Measurements from ENCODE around the gene MFSD8.
A peak's percentile ranks its signal among the peaks of the same experiment; 100 is the strongest.
"Not testable (repeated sequence)": the region's sequence is repeated elsewhere in the genome, so short reads cannot be mapped to it uniquely, and the experiment has no call there.

Gene MFSD8, protein sequence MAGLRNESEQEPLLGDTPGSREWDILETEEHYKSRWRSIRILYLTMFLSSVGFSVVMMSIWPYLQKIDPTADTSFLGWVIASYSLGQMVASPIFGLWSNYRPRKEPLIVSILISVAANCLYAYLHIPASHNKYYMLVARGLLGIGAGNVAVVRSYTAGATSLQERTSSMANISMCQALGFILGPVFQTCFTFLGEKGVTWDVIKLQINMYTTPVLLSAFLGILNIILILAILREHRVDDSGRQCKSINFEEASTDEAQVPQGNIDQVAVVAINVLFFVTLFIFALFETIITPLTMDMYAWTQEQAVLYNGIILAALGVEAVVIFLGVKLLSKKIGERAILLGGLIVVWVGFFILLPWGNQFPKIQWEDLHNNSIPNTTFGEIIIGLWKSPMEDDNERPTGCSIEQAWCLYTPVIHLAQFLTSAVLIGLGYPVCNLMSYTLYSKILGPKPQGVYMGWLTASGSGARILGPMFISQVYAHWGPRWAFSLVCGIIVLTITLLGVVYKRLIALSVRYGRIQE
- total RNA-seq: 38.1 to 56.7 (median 54.0) reads per million in 4 experiments

DNA sequence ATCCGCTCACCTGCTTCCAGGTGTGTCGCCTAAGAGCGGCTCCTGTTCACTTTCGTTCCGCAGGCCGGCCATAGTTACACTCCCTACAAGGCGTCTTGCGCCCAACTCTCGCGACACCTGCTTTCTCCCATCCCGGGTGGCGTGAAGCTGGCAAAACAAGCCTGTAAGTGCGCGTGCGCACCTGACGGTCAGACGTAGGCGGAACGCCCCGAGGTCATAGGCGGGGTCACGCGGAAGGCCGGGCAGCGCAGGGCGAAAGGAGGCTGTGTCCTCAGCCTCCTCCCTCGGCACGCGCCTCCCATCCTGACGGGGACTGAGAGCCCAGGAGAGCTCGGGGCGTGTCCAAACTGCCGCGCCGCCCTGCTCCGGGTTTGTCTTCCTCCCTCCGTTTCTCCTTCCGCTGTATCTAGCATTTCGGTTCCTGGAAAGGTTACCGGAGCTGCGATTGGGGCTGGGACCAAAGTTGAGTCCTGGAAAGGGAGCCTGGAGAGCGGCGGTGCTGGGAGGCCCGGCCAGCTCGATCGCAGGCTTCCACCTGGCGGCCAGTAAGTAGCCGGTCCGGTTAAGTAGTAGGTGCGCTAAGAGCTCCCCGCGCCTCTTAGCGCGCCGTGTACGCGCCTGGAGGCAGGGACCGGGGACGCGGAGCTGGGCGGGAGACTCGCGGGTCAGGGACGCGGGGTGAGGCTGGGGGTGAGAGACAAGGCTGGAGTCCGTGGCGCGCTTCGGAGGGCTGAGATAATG is at the start of gene MFSD8, which contains the start of gene ABHD18:
Gene MFSD8, minus strand, starts transcription at position 112 of the 741 bp plus-strand sequence. Its CDS starts 40 bp downstream, at position 72.
Gene ABHD18, plus strand, starts transcription at position 345 of the 741 bp plus-strand sequence. CDS start 17,550 bp downstream, outside the sequence.
- peak; percentile 99 for DNase-seq

DNA sequence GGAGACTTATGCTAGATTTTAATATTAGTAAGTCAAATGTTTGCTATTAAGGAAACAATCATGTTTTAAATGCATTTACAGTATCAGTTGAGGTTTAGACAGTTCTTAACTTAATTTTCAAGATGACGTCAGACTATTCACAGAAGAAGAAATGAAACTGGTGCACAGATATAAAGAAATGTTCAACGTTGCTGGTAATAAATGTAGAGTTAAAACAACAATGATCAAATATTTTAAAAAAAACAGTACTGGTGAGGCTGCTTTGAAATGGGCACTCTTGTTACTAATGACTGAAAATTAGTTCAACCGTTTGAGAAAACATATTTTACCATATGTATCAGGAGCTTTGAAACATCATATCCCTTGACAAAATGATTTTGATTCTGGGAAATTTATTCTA is 44.5 kb upstream of the MFSD8 start:
- DNase-seq: no peak

DNA sequence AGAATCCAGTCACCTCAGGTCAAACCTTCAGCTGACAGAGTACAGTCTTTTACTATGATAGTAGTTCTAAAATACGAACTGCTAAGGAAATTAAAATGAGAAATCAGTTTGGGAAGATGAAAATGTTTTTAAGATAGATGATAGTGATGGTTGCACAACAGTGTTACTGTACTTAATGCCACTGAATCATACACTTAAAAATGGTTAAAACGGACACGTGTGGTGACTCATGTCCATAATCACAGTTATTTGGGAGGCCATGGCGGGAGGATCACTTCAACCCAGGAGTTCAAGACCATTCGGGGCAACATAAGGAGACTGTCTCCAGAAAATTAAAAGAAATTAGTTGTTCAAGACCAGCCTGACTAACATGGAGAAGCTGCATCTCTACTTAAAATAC is 41.6 kb upstream of the MFSD8 start:
- no peak for DNase-seq

DNA sequence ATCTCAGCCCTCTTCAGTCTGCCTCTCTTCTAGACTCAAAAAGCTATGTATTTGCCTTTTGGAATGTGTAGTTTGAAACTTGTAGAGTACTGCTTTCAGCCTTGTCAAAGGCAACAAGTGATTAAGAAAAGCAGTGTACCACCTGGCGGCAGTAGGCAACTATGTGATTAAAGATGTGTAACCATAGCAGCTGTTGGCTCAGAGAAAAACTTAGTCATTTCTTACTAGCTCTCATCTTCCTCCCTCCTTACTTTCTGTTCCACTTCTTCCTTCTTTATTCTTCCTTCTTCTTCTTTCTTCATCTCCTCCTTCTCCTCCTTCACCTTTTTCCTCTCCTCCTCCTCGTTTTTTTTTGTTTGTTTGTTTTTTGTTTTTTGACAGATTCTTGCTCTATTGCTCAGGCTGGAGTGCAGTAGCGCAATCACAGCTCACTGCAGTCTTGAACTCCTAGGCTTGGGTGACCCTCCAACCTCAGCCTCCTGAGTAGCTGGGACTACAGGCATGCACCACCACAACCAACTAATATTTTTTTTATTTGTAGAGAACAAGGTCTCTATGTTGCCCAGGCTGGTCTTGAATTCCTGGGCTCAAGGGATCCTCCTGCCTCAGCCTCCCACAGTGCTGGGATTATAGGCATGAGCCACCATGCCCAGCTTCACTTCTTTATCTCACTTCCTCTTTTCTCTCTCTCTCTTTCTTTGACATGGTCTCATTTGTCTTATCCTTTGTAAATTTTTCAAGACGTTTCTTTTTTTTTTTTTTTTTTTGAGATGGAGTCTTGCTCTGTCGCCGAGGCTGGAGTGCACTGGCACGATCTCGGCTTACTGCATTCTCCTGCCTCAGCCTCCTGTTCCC is 32.8 kb upstream of the MFSD8 start:
- no peak for DNase-seq

DNA sequence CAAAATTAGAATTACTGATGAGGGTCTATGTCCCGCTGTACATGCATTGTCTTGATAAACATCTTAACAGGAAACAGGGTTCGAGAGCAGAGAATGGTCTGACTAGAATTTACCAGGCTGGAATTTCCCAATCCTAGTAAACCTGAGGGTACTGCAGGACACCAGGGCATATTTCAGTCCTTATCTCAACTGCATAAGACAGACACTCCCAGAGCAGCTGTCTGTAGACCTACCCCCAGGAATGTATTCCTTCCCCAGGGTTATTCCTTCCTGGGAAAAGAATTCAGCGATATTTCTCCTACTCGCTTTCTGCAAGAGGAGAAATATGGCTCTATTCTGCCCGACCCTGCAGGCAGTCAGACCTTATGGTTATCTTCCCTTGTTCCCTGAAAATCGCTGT is 31.5 kb upstream of the MFSD8 start:
- DNase-seq: not testable (repeated sequence)

DNA sequence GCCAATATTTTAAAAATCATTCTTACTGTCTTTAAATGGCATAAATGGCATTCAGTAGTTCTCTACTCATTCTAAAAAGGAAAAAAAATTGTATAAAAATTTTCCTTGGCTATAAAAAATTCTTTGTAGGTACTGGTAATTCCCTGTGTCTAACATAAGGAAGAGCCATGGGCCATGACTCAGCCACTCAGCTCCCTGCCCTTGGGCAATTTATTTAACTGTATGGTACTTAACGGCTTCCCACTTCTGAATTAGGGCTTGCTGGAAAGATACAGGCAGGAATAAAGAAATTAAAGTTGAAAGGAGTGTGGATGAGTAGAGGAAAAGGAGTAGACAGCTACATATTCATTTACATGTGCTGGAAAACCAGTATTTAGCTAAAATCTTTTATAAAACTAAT is 30.8 kb upstream of the MFSD8 start:
- DNase-seq: no peak

DNA sequence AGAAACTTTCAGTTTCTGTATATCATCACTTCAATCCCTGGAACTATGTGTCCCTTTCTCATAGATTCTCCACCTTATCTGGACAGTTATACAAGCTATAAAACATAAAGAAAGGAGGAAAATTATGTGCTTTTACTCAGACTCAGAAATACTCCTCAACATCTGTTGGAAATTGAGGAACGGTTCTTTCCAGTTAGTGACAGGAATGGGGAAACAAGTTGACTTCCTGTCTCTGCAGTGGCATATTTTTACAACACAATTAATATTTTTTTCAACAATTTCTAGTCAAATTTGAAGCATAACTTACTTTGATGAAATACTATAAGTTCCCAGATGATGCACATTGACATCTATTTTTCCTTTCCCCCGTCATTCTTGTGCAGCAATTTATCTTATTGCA is 28.2 kb upstream of the MFSD8 start:
- DNase-seq: no peak

DNA sequence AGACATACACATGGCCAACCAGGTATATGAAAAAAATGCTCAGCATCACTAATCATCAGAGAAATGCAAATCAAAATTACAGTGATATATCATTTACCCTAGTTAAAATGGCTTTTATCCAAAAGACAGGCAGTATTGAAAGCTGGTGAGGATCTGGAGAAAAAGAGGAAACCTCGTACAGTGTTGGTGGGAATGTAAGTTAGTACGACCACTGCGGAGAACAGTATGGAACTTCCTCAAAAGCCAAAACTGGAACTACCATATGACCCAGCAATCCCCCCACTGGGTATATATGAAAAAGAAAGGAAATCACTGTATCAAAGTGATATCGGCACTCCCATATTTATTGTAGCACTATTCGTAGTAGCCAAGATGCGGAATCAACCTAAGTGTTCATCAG is 23.7 kb upstream of the MFSD8 start:
- no peak for DNase-seq

DNA sequence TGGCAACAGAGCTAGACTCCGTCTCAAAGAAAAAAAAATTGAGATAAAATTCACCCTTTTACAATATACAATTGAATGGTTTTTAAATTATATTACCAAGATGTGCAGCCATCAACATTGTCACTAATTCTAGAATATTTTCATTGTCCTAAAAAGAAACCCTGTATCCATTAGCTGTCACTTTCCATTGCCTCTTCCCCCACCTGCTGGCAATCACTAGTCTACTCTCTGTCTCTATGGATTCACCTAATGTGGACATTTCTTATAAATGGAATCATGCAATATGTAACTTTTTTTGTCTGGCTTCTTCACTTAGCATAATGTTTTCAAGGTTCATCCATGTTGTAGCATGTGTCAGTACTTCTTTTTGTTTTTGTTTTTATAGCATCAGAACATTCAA is 21.0 kb upstream of the MFSD8 start:
- no peak for DNase-seq

DNA sequence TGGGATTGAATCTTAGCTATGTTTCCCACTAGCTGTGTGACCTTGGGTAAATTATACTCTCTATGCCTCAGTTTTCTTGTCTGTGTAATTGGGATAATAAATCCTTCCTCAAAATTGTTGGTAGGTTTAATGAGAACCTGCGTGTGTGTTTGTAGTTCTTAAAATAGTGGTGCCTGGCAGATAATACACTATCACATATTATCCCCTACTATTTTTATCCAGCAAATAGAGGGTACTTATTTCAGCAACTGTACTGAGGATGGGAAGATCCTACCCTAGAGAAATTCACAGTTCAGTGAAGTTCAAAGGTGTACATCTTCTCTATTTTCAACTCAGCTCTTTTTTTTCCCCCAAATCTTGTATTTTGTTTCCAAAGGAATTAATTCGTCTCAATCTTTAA is 17.5 kb upstream of the MFSD8 start:
- no peak for DNase-seq

DNA sequence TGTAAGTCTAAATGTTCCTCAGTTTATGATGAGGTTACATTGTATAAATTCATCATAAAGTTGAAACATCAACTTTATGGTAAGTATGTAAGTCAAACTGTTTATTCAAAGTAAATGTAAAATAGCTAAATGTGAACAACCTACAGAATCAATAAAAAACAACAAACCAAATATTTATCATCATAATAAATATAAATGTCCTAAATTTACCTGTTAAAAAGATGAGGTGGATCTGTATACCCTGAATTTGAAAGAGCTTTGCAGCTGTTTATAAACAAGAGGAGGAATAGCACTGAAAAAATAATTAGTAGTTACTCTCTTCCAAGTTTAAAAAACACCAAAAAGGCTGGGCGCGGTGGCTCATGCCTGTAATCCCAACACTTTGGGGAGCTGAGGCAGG is 14.0 kb upstream of the MFSD8 start:
- no peak for DNase-seq

DNA sequence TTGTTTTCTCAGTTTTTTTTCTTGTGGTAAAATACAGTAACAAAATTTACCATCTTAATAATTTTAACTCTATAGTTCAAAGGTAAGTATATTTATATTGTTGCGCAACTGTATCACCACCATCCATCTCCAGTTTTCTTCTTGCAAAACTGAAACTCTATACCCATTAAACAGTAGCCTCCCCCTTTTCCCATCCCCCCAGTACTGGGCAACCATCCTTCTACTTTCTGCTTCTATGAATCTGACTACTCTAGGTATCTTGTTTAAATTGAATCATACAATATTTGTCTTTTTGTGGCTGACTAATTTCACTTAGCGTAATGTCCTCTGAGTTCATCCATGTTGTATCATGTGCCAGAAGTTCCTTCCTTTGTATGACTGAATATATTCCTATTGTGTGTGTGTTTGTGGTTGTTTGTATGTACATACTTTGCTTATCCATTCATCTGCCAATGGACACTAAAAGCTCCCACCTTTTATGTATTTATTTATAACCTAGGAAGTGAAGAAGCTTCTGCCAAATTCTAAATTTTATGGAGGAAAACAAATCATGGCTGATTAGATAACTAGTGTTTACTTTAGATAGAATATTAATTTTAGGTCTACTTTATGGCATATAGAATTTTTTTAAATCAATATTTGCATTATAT is 10.3 kb upstream of the MFSD8 start:
- no peak for DNase-seq

DNA sequence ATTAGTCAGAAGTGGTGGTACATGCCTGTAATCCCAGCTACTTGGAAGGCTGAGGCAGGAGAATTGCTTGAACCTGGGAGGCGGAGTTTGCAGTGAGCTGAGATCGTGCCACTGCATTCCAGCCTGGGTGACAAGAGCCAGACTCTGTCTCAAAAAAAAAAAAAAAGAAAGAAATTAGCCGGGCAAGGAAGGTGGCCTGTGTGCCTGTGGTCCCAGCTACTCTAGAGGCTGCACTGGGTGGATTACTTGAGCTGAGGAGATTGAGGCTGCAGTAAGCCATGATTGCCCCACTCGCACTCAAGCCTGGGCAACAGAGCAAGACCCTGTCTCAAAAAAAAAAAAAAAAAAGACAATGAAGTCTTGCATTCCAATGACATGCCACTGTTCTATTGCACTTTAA is 6.0 kb upstream of the MFSD8 start:
- not testable (repeated sequence) for DNase-seq

DNA sequence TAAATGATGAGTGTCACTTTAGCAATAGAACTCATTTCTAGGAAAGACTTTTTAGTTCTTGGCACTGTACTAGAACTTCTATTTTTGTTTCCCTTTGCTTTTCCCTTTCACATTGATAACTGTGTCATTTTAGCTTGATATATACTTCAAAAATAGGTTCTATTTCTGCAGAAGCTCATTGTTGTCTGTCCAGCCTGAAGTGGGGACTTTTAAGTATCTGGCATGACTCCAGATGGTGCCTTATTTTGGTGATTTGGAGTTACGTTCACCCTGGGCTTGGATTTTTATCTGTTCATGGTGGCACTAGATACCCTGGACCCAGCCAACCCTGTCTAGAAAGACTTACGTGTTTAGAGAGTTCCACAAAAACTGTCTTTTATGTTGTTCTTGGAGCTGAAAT is 3.6 kb upstream of the MFSD8 start:
- no peak for DNase-seq

DNA sequence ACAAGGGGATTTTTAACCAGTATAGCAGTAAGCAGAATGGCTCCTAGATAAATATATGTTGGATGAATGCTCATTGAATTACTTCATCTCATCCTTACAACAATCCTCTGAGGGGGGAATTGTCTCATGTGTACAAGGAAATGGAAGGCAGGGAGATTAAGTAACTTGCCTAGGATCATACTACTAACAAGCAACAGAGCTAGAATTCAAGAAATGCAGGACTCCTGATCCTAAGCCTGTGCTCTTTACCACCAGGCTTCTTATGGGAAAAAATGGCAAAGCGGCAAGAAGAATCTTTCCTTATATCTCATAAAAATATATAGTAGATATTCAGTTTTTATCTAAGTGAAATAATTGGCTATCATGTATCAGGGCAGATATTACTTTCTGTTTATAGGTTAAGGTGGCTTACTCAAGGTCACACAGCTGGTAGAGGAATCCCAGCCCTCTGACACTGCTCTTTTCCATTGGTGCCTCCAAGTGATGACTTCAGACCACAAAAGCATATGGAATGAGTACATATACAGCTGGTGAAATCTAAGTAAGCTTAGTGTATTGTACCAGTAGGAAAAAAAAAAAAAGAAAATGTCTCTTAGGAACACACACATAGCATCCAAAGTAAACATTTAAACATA is 2.3 kb upstream of the MFSD8 start:
- DNase-seq: no peak

DNA sequence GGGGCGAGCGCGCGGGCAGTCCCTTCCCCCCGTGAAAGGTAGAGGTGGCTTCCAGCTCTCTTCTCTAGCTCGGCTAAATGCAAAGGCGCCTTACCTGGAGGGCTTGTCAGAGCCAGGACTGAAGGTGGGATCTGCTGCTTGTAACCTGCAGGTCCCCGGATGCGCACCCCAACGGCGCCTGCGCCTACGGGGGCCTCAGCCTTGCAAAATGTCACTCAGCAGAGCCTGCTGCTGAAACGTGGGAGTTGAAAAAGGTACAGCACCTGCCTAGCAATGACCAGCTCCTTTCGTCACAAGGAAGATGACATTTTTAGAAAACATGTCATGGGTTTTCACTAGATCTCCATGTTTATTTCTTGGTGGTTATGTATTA is 816 bp upstream of the MFSD8 start:
- DNase-seq: peak; percentile 68

DNA sequence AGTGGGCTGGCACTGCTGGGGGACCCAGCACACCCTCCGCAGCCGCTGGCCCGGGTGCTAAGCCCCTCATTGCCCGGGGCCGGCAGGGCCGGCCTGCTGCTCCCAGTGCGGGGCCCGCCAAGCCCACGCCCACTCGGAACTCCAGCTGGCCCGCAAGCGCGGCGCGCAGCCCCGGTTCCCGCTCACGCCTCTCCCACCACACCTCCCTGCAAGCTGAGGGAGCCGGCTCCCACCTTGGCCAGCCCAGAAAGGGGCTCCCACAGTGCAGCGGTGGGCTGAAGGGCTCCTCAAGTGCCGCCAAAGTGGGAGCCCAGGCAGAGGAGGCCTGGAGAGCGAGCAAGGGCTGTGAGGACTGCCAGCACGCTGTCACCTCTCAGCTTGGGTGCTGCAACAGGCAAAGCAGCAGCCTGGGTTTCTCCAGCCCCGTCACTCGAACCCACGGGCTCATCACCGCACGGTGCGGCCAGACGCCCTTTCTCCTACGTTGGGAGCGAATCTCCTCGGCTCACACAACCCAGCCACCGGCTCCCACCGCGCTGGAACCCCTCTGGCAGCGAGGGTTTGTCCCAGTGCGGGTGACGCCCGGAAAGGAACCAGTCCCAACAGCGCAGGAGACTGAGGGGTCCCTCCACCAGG is 429 bp downstream of the MFSD8 start:
- DNase-seq: peak; percentile 8

DNA sequence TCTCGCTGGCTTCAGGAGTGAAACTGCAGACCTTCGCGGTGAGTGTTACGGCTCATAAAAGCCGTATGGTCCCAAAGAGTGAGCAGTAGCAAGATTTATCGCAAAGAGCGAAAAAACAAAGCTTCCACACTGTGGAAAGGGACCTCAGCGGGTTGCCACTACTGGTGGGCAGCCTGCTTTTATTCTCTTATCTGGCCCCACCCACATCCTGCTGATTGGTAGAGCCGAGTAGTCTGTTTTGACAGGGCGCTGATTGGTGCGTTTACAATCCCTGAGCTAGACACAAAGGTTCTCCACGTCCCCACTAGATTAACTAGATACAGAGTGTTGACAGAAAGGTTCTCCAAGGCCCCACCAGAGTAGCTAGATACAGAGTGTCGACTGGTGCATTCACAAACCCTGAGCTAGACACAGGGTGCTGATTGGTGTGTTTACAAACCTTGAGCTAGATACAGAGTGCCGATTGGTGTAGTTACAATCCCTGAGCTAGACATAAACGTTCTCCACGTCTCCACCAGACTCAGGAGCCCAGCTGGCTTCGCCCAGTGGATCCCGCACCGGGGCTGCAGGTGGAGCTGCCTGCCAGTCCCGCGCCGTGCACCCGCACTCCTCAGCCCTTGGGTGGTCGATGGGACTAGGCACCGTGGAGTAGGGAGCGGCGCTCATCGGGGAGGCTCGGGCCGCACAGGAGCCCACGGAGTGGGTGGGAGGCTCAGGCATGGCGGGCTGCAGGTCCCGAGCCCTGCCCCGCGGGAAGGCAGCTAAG is 1.2 kb downstream of the MFSD8 start:
- not testable (repeated sequence) for DNase-seq

DNA sequence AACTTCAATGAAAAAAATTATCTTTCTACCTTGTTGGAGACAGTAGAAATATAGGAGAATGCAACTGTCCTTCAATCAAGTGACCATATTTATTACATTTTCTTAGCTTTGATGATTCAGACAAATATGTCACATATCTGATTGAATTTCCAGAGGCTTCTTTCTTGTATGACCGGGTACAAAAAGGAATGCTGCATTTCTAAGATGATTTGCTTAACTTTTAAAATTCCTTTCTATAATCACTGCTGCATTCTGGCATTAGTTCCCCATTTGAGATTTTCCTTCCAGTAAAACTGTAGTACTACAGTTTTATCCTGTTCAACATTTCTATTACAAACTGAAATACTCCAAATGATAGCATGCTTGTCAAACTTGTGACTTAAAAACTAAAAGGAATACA is 5.2 kb downstream of the MFSD8 start:
- DNase-seq: no peak

DNA sequence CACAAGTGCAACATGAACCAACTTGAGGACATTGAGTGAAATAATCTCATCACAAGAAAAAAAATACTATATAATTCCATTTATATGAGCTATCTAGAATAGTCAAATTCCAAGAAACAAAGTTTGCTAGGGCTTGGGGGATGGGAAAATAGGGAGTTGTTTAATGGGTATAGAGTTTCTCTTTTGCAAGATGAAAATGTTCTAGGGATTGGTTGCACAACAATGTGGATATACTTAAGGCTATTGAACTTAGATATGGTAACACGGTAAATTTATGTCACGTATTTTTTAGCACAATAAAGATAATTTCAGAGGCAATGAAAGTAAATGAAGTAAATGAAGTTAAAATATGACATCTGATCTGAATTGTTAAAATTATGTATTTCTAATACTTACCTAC is 7.9 kb downstream of the MFSD8 start:
- DNase-seq: no peak

DNA sequence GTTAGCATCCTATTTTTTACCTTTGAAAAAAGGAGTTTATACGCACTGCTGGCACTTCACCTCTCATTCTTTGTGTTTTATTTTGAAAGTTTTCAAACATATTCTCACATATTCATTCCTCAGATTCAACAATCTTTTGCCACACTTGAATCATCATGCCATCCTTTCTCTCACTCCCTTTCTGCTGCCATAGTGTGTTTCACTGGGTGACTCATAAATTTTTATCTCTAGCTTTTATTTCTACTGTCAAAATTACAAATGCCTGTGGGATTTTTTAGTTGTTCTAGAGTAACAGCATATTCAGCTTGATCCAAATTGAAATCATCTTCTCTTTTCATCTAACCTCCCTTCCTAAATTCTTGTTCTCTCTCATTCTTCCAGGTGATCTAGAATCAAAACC is 28.0 kb downstream of the MFSD8 start:
- no peak for DNase-seq
